Activated gamma-delta T cell treated with anti-CD3 and anti-CD28 coated beads, Interleukin-2, amount 50 U/mL, for 16 hours (primary cell): ENCODE measurements around the gene LYRM4.

Experiments used
- DNase-seq: peaks from one replicate; pipeline ENCODE4 v3.0.0-alpha.2; 2020; ENCODE audit warnings: low read depth

The LYRM4 gene

DNA sequence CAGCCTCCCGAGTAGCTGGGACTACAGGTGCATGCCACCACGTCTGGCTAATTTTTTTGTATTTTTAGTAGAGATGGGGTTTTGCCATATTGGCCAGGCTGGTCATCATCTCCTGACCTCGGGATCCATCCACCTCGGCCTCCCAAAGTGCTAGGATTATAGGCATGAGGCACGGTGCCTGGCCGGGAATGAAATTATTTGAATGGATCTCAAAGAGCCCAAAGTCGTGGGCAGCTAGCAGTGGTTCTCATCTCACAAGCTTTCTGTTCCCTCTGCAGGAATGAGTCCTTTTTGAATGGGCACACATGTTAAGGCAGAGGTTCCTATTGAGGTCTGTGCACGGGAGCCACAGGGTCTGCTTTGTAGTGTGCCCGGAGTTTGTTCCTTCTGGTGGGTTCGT is 140.7 kb downstream of the LYRM4 start:
- DNase-seq = no peak

DNA sequence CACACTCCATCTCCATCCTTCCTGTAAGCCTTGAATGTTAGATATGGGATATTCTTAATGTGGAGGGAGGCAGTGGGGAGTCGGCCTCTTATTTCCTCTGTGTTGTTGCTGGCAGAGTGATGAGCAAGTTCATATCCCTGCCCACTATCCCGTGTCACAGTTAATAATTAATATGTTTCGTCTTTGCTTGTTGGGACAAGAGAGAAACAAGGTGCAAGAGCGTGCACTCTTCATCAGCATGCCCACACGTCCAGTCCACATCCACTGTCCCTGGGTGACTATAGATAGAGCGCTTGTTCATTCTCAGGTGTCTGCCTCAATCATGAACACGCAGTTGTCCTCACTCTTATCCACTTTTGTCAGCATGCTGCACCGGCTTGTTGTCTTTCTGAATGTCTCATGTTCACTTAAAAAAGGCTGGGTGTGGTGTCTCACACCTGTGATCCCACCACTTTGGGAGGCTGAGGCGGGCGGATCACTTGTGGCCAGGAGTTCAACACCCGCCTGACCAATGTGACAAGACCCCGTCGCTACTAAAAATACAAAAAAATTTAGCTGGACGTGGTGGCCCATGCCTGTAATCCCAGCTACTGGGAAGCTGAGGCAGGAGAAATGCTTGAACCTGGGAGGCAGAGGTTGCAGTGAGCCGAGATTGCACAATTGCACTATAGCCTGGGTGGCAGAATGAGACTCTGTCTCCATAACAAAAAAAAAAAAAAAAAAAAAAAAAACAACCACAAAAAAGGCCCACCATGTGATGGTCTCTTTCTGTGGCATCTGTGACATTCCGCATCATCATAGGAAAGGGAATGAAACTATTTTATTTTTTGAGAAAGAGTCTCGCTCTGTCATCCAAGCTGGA is 141.4 kb downstream of the LYRM4 start:
- no peak for DNase-seq

DNA sequence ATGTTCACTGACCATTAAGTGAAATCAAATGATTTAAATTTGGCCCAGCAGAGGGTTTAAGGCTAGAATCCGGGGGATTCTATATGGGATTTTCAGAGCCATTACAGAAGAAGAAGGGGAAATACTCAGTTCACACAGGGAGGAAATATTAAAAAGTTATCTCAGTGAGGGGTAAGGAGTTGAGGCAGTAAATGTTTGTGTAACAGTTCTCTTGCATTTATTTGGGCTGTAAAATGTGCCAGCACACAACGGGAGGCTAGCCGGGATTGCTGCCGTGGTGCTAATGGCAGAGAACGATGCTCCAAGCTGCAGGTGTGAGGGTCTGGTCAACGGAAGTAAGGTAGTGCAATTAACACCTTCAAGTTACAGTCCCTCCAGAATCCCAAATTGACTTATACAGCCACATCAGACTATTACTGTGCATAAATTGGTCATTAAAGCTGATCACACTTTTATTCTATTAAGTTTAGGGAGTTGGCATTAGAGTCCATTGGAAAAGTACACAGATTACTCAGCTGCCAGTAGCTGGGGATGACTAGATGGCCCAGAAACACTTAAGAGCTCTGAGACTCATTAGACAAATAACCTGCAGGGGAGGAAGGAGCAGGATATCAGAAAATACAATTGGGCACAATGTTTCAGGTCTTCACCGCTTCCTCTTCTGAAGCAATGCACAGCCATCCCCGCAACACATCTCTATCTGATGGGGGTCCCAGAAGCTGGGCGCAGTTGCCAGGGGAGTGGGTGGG is 144.3 kb downstream of the LYRM4 start:
- DNase-seq = no peak

DNA sequence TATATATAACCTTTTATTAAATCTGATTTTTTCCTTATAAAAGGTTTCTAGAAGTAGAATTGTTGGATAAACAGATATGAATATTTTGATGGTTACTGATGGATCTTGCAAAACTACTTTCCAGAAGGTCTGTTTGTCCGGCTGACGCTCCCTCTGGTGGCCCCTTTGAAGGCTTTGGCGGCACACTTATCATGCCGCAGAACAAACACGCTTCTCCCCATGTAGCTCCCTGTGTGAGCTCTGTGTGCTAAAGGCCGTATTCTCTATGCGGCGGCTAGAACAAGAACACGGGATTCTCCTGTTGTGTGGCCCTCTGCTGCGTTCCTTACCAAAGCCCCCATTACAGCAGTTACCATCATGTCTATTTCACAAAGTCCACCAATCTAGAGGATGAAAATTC is 145.6 kb downstream of the LYRM4 start:
- DNase-seq = no peak

DNA sequence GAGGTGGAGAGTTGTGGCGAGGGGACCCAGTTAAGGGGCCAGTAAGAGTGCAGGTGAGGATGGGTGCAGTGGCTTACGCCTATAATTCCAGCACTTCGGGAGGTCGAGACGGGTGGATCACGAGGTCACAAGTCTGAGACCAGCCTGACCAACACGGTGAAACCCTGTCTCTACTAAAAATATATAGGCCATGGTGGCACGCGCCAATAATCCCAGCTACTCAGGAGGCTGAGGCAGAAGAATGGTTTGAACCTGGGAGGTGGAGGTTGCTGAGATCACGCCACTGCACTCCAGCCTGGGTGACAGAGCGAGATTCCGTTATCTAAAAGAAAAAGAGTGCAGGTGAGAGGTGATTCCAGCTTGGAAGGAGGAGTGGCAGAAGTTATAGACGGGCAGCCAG is 147.7 kb downstream of the LYRM4 start:
- no peak for DNase-seq

DNA sequence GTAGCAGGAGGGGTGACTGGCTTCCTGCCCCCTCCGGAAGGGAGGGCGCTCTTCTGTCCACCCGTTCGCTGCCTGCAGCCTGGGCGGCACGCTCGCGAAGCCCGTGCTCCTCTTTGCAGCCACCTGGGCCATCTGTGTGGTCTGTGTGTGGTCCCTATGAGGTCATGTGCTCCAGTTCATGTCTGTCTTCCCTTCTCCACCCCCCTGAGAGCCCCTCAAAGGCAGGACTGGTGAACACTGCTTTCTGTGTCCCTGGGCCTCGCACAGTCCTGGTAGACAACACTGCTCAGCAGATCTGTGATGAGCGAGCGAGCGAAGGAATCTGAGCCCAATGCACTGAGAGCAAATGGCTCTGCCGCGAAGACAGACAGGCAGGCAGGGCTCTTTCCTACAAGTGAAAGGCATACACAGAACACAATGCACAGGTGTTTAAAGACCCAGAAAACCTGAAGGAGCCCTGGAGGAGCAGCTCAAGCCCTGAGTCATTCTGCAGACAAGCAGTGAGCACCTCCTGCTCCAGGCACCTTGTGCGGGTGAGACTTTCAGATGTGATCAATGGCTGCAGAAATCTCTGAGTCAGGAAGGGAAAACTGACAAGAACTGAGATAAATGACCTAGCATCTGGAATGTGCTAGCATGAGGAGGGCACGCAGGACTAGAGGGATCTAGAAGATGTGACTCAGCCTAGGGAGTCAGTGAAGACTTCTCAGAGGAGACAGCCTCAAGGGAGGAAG is 148.5 kb downstream of the LYRM4 start:
- no peak for DNase-seq

DNA sequence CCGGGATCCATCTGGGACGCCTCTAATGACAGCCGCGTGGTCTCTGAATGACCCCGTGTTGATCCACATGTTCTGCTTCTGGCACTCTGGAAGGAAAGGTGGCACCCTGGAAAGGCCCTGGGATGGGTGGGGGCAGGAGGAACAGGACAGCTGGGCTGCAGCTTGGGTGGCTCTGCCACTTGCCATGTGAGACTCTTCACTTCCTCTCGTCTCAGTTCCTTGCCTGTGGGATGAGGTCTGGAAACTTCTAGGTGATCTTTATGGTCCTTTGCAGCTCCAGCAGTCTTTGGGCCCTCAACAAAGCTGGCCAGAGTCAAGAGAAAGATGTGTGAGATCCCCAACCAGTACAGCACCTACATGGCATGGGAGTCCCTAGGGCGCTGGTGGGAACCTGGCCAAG is 149.1 kb downstream of the LYRM4 start:
- no peak for DNase-seq

DNA sequence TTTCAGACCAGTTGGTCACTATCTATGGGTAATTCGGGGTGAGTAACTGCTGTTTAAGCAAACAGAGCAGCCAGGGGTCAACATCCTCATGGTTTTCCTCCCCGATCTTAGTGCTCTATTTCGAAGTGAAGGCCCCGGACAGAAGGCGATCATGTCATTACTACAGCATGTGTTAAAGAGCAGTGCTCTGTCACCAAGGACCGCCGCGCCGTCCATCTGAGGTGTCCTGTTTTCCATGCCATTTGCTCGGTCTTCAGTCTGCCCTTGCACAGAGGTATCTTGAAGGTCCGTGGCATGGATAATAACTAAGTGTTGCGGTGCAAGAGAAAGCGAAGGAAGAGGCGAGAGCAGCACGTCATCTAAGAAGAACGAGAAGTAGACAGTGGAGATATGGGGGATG is 150.5 kb downstream of the LYRM4 start:
- no peak for DNase-seq

DNA sequence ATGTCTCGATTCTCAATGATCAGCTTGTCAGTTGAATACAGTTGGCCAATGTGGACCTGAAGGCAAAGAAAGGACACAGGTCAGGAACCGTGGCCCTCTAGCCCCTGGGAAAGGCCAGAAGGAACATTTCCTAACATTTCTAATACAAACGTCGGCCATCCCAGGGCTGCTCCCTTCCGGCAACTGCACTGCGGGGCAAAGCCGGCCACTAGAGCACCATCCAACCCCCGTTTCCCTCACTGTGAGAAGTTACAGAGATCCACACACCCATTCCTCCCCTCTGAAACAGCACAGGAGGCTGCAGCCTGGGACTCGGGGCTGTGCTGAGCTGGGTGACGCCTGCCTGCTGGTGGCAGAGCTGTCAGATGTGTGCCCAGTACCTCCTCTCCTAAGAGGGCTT is 151.3 kb downstream of the LYRM4 start:
- DNase-seq = no peak

DNA sequence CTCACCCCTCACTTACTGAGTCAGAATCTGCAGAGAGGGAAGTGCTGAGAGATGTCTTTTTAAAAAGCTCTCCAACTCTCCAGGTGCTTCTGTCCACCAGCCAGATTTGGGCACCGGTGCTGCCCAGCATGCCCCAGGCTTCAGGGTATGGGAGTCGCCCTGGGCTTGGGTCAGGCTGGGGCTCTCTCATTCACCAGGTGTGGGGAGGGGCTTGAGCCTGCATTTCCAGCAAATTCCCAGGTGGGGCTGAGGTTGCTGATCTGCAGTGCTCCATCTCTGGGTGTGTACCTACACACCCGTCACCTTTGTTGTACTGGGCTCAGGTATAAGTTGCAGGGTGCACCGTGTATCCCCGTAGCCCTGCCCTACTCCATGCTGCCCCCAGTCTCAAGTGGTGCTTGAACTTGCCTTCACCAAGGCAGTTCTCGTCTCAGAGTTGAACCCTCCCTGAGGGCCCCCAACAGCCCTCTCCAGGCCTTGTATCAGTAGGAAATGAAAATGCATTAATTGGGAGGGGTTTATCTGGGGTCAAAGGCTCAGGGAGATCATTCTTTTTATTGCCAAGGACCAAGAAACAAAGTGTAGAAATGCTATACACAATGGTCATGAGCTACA is 152.1 kb downstream of the LYRM4 start:
- no peak for DNase-seq

DNA sequence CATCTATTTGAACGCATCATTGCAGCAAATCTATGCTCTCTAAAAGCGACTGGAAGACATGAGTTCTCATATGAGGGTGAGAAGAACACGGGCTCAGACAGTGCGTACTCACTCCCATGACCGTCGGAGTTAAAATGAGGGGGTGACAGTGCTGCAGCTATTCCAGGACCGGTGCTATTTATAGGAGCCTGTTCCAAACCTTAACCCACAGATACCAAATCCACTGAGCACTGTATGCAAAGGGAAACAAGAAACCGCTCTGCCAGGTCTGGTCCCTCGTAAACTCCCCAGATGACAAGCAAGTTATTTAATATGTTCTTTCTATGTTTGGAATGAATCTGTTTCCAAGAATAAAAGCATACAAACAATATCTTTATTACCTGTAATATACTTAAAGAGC is 152.7 kb downstream of the LYRM4 start:
- no peak for DNase-seq

DNA sequence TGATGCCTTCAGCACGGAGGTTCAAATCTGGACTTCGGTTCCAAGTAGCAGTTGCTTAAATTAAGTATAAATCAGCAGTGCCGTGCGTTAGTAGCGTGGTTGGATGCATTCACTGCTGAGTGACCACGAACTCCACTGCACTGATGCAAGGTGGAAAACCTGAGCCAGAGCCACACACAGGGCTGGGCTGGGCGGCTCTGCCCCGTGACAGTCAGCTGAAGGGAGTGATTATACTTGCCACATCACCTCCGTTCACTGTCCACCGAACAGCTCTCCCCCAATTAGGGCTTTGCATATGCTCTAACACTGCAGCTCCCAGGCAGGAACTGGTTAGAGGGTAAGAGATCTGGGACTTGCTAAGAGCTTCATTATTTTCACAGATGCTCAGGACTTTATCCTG is 153.4 kb downstream of the LYRM4 start:
- no peak for DNase-seq

DNA sequence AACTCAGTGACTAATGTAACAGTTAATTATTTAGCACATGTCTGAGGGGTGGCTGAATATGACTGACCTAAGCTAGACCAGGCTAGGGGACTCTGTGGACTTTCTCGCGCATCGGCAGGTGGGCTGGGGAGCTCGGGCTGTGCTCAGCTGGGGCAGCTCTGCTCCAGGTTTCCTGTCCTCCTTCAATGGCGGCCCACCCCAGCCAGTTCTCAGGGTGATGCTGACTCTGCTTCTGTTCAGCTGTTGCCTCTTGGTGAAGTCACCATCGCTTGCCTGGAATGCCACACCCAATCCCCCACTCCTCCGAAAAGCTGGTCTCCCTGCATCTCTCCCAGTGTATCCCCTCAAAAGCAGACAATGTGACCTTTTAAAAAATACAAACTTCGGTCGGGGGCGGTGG is 155.6 kb downstream of the LYRM4 start:
- DNase-seq = no peak

DNA sequence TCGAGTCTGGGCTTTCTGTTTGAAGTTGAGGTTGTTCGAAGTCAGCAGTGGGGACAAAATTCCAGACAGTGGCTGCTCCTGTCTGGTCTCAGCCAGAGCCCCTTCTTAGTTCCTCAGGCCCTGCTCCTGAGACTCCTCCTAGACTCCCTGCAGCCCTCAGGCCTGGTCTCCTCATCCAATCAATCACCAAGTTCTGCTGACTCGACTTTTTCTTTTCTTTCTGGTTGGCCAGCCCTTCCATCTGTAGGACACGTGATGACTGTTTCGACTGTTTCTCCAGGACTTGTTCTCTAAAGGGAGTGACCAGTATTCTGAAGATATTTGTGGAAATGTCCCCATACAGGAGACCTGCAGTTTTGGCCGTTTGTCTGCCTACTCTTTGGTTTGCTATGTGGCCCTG is 156.1 kb downstream of the LYRM4 start:
- no peak for DNase-seq

DNA sequence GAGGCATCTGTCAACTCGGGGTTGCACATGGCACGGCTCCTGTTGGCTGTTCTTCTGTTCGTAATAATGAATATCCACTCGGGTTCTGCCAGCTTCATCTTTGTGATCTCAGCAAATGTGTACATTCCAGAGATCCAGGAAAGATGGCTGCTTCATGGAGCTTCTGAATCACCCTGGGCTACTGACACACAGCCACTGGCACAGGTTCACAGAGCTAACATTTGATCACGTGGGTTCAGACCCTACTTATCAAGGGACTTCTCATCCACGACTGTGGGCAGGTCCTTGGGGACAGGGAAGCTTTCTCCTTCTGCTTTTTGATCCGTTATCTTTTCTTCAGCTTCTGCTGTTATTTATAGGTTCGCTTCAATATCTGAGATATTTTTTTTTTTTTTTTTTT is 157.5 kb downstream of the LYRM4 start:
- DNase-seq = no peak

DNA sequence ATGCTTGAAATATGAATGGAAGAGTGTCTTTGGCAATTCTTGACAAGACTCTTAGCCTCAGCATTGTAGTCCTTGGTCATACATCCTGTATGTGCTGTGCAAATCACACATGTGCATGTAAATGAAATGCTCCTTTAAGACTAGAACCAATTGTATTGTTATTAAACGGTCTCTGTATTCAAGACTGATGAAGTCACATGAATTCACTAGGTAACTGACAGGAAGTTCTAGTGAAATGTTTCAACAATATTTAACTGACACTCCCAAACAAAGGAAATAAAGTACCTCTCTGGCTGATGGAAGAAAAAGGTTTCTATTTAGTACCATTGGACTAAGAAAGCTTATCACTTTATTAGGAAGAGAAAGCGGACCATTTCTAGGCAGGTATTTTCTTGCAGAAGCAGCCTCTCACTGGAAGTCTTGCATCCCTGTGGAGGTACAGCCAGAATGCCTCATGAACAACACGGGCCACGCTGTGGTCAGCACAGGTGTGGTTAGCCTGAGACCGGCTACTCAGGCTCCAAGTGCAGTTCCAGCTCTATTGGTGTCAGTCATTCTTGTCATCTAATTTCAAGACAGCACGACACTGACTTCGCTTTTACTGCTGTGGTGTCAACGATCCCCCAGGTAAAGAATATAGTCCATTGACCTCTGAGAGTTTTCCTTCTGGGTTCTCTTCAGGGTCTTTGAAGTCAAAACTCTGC is 158.3 kb downstream of the LYRM4 start:
- DNase-seq = no peak

DNA sequence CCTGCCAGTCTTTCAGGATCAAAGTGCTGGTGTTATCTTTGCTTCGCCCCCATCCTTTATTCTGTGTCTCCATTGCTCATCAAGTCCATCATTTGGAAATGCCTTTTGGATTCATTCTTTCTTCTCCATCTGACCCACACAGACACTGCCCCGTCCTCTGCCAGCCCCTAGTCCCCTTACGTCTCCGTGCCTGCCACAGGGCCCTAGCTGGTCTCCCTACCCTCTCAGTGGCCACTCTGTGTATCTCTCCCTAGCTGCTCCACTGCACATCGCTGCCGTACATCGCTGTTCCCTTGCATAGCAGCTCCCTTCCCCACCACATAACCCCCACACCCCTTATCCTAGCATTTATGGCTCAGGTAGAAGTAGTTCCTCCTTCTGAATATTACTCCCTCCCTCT is 159.9 kb downstream of the LYRM4 start:
- DNase-seq = no peak

DNA sequence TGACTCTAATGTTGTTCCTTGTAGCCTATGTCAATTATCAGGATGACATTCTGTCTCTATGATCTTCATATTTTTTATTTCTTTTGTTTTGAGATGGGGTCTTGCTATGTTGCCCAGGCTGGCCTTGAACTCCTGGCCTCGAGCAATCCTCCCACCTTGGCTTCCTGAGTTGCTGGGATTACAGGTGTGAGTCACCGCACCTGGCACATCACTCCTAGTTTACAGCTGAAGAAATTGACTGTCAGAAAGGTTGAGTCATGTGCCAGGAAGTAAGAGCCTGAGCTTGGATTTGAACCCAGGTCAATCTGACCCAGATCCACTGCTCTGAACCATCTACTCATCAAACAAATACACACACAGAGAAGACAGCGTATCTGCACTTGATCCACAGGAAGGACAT is 161.2 kb downstream of the LYRM4 start:
- DNase-seq = no peak

DNA sequence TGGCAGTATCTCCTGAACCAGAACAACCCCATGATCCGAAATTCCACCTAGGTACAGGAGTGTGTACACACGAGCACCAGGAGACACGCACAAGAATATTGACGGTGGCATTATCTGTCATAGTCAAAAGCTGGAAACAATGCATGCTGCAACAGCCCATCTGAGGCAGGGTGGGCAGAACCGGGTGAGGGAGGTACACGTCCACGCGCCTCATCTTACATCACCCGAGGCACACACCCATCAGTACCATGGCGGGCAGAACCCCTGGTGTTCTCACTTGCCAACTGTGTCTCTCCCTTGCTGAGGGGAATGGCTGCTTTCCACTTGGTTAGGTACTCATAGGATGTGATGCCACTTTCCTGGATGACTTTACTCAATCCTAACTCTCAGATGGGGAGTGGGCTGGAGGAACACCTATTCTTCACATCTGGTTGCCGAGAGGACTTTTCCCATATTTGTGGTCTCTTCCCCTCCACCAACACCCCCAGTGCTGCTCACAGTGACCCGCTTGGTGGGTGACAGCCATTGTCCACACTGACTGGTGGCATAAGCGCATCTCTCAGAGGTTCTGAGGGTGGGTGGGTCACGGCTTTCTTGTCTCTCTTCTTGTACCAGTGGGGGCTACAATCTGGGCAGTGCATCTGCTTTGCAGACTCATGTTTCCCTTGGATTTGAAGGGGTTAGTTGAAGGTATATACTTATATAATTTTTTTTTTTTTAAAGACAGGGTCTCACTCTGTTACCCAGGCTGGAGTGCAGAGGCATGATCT is 162.1 kb downstream of the LYRM4 start:
- no peak for DNase-seq

DNA sequence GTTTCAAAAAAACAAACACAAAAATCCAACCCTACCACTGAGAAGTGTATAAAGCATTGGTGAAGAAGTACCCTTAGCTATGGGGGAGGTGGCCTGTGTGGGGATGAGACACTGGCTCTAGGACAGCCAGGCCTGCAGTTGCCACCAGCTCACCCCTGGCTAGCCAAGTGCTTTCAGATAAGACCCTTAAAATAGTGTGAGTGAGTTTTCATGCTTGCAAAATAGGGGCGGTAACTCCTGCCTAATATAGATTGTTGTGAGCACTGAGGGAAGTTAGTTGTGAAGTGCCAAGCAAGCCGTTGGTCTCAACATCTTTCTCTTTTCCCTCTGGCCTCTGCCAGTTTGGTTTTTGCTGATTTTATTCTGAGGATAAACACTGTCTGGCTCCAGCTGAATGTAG is 164.3 kb downstream of the LYRM4 start:
- no peak for DNase-seq

DNA sequence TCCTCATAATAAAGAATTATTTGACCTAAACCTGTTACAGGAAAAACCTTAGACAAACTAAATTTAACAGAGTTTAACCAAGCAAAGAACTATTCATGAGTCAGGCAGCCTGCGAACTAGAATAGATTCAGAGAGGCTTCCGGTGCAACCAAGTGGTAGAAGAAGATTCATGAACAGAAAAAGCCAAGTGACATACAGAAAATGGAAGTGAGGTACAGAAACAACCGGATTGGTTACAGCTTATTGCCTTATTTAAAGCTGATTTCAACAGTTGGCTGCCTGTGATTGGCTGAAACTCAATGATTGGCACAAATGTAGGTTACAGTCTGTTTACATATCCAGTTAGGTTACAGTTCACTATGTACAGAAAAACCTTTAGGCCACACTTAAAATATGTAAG is 165.5 kb downstream of the LYRM4 start:
- no peak for DNase-seq
